GM21786 (cell line): ENCODE results near the gene TFIP11.

ENCODE experiments used
- ATAC-seq: cut with Tn5 transposase; IDR thresholded peaks from one replicate; pipeline ENCODE4 v1.9.1; 2021; ENCODE audit not compliant: unreplicated experiment

The TFIP11 gene

GRCh38 chr22:26479792-26480610 lies 32.3 kb downstream of the TFIP11 start:
- no peak for ATAC-seq

- ATAC-seq, result no peak
Measured at GRCh38 chr22:26479043-26479791, 33.1 kb downstream of the TFIP11 start.

DNA sequence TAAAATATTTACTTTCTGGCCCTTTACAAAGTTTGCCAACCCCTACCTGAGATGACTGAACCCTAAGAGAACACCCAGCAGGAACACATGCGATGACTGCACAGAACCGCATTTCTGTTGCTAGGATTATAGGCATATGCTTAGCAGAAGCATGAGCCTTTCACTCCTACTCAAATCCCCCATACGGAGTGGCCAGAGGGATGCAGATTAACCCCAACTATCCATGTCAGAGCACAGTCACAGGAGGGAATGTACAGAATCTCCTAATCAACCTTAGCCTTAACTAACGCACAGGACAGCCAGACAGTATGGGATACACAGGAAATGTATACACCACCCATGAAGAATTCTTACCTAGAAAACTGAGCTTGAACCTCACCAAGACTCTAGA lies 34.9 kb downstream of the TFIP11 start:
- no peak for ATAC-seq

GRCh38 chr22:26476705-26477340 lies 35.5 kb downstream of the TFIP11 start:
- no peak for ATAC-seq

GRCh38 chr22:26474682-26475081 lies 37.6 kb downstream of the TFIP11 start:
- no peak for ATAC-seq

GRCh38 chr22:26471522-26471921 lies 40.8 kb downstream of the TFIP11 start:
- no peak for ATAC-seq

GRCh38 chr22:26470807-26471206 lies 41.5 kb downstream of the TFIP11 start:
- ATAC-seq, result no peak

DNA sequence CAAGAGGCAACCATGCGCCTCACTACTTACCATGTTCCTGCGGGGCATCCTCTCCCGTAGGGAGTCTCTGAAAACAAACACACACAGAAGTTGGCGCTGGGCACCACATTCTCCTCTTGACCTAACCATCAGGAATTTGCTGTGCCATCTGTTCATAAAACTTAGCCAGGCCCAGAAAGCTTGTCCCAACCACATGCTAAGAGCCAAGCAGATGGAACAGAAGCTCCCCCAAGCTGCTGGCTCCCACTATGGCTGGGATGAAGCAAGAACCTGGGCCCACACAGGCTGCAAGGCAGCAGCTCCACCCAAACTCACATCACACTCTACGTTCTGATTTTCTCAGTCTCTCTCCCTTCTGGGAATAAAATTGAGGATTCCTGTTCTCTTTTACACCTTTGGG lies 46.1 kb downstream of the TFIP11 start:
- ATAC-seq, result no peak

DNA sequence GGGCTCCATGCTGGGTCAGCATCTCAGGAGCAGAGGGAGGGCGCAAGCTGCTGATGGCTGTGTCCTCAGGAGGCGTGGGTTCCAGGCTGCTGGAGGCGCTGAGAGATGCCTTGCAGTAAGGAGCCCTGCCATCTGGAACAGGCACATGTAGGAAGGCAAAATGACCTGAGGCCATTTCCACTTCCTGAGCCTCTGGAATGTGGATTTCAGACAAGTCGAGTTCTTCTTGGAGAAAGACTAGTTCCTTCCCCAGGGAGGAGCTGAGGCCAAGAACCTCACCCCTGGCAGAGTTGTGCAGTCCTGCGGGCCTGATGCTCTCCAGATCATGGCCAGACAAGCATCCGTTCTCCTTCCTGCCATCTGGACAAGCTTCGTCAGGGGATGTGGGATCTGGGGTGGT lies 48.0 kb downstream of the TFIP11 start:
- ATAC-seq, result no peak

GRCh38 chr22:26463688-26464087 lies 48.6 kb downstream of the TFIP11 start:
- no peak for ATAC-seq

GRCh38 chr22:26463101-26463661 lies 49.1 kb downstream of the TFIP11 start:
- no peak for ATAC-seq

GRCh38 chr22:26462641-26463040 lies 49.6 kb downstream of the TFIP11 start:
- no peak for ATAC-seq

- ATAC-seq, result no peak
Measured at GRCh38 chr22:26462051-26462450, 50.2 kb downstream of the TFIP11 start.

DNA sequence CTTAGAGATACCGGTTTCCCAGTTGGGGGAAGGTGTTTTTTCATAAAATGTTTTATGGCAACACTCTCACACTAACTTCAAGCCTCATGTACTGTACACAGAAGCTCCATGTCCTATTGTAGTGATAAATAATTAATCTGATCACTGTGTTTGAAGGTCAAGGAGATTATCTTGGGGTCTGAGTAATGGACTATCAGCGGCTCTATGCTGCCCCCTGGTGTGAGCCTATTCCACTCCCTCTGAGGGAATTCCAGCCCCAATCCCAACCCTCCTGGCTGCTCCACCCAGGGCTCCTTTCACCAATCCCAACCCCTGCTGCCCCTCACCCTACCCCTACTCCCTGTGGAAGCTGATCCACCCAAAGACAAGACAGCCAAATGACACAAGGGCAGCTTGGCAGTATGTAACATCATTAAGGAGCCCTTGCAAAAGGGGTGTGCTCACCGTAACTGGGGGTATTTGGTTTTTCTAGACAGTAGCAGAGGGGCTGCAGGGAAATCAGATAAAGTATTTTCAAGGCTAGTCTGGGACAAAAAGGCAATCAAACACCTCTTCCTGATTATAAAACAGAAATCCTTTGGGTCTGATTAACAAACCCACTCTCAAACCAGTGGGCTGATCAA lies 51.0 kb downstream of the TFIP11 start:
- no peak for ATAC-seq

DNA sequence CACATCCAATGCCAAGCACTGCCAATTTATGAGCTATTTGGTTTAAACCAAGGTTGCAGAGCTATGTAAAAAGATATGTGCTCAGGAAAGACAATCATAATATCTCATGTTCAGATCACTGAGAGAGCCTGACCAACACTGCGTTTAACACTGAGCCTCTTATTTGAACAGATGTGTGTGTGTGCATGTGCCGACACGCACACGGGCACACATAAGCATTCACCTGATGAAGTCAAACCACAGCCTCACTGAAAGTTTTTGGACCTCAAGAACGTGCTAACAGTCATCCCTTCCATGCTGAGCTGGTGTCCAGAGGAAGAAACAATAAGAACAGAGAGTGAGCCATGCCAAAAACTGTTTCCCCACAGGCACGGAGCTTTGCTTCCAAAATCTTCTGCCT lies 52.1 kb downstream of the TFIP11 start:
- no peak for ATAC-seq

- ATAC-seq, result no peak
Measured at GRCh38 chr22:26457661-26458272, 54.5 kb downstream of the TFIP11 start.

DNA sequence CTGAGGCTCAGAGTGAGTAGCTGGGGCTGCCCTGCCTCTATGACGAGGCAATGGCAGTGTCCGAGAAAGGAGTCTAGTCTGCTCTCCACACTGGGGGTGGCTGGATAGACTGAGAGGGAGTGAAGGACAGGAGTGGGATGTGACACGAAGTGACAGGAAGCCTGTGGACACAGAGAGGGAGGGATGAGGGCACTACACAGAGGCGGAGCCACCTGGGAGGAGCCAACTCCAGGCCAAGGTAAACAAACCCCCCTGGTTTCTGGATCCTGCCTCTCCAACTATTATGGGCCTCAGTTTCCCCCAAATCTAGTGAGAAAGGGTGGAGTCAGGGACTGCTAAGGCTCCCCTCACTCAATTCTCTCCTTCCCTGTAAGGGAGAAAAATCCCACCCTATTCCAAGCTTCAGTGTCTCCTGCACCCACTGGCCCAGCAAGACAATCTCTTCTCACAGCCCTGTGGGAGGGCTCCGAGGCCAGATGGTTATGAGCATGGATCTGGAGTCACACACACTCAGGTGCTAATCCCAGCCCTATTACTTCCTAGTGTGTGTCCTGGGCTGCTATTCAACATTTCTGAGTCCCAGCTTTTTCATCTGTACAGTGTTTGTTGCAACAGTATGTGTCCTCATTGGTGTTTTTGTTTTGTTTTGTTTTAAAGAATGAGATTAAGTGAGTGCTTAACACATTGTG lies 58.3 kb downstream of the TFIP11 start:
- ATAC-seq, result no peak

- ATAC-seq, result no peak
Measured at GRCh38 chr22:26453216-26453615, 59.1 kb downstream of the TFIP11 start.

- ATAC-seq, result no peak
Measured at GRCh38 chr22:26452236-26453016, 59.8 kb downstream of the TFIP11 start.
